Activated B cell treated with CpG ODN at 0.5 μM for 24 hours (primary cell): ENCODE results near the gene NLRP5. TPM values are rescaled to one million over a fixed set of nuclear protein-coding genes. Genes with fewer than 3 reads are reported as not detected.
"Not testable (repeated sequence)": the region's sequence is repeated elsewhere in the genome, so short reads cannot be mapped to it uniquely, and the experiment has no call there.

Experiments
- ATAC-seq: fragments of 200-7000 bp; cut with Tn5 transposase; one replicate; pipeline ENCODE4 v1.10.0; 2021; ENCODE audit warnings: low read depth, mild to moderate bottlenecking, moderate library complexity
- CTCF ChIA-PET: fragments of 350-600 bp; sonication (Branson Sonifier 250); formaldehyde crosslinking; loops from one replicate; lab custom pipeline; 2021; ENCODE audit warnings: antibody characterized with exemption; lab: Charles Lee
- POLR2A ChIA-PET: fragments of 350-600 bp; sonication (Branson Sonifier 250); formaldehyde crosslinking; loops from one replicate; lab custom pipeline; 2021; ENCODE audit warnings: antibody characterized with exemption; lab: Charles Lee
- DNase-seq: peaks from one replicate; pipeline ENCODE4 v3.0.0; 2022
- H3K27ac Mint-ChIP-seq: one replicate; pipeline ENCODE4 v1.8.0; 2020; ENCODE audit warnings: mixed read lengths
- H3K27me3 Mint-ChIP-seq: one replicate; pipeline ENCODE4 v1.8.0; 2021; ENCODE audit warnings: mixed read lengths
- H3K36me3 Mint-ChIP-seq: one replicate; pipeline ENCODE4 v1.8.0; 2021; ENCODE audit warnings: low read depth, mixed read lengths
- H3K4me1 Mint-ChIP-seq: one replicate; pipeline ENCODE4 v1.8.0; 2021; ENCODE audit warnings: mixed read lengths
- H3K4me3 Mint-ChIP-seq: one replicate; pipeline ENCODE4 v1.8.0; 2020; ENCODE audit warnings: mild to moderate bottlenecking, mixed read lengths
- H3K9me3 Mint-ChIP-seq: one replicate; pipeline ENCODE4 v1.8.0; 2020; ENCODE audit warnings: mixed read lengths
- CTCF ChIP-seq: fragments of 200-600 bp; IDR thresholded peaks from one replicate; pipeline ENCODE4 v1.8.0; 2022; ENCODE audit warnings: antibody characterized with exemption, mild to moderate bottlenecking
- intact Hi-C: fragments of 100-400 bp; cut with micrococcal nuclease; formaldehyde crosslinking; loops from one replicate; pipeline ENCODE4 v1.15.1; 2024
- total RNA-seq: library from RNA; stranded (reverse); gene quantifications from 2 replicates; pipeline ENCODE4 v1.2.3, GENCODE V29; 2022

NLRP5 gene
- total RNA-seq, 1 donor from 2014 or later = not detected

- CTCF ChIA-PET = no interaction called here
- peaks cover 3% of the 10 kb centered on the region for H3K4me1 Mint-ChIP-seq
- DNase-seq (no peak), ATAC-seq (no peak)
- no peaks in the 10 kb centered on the region for H3K27me3 Mint-ChIP-seq
- peaks cover 61% of the 10 kb centered on the region for H3K36me3 Mint-ChIP-seq
- intact Hi-C loops = no loop called here
- no peak overlapping the region for H3K4me3 Mint-ChIP-seq
- no peaks in the 10 kb centered on the region for H3K9me3 Mint-ChIP-seq
- POLR2A ChIA-PET = no interaction called here
- no peak overlapping the region for H3K27ac Mint-ChIP-seq
- no peak for TF ChIP-seq CTCF
These were observed 111.2 kb downstream of the NLRP5 start for GRCh38 chr19:56097776-56098175.

- H3K9me3 Mint-ChIP-seq, CTCF ChIA-PET, H3K4me1 Mint-ChIP-seq, H3K27me3 Mint-ChIP-seq, H3K4me3 Mint-ChIP-seq, POLR2A ChIA-PET, DNase-seq, intact Hi-C loops, H3K27ac Mint-ChIP-seq, ATAC-seq: not testable (repeated sequence)
- peaks cover 56% of the 10 kb centered on the region for H3K36me3 Mint-ChIP-seq
These were observed 111.7 kb downstream of the NLRP5 start for GRCh38 chr19:56098237-56098636.

GRCh38 chr19:56098731-56099568 is 112.4 kb downstream of the NLRP5 start:
- ChIA-PET POLR2A (no interaction called here), CTCF (no interaction called here)
- Mint-ChIP-seq H3K4me1 (peaks cover 3% of the 10 kb centered on the region), H3K27me3 (no peaks in the 10 kb centered on the region), H3K27ac (no peak overlapping the region), H3K4me3 (no peak overlapping the region), H3K36me3 (peaks cover 49% of the 10 kb centered on the region), H3K9me3 (no peaks in the 10 kb centered on the region)
- no peak for TF ChIP-seq CTCF
- ATAC-seq = no peak
- intact Hi-C loops = no loop called here
- DNase-seq = no peak

- peaks cover 42% of the 10 kb centered on the region for H3K36me3 Mint-ChIP-seq
- ATAC-seq (no peak), DNase-seq (no peak)
- no peaks in the 10 kb centered on the region for H3K27me3 Mint-ChIP-seq
- intact Hi-C loops = no loop called here
- no peak overlapping the region for H3K4me3 Mint-ChIP-seq
- ChIA-PET CTCF (no interaction called here), POLR2A (no interaction called here)
- no peak for TF ChIP-seq CTCF
- H3K27ac Mint-ChIP-seq = no peak overlapping the region
- no peaks in the 10 kb centered on the region for H3K9me3 Mint-ChIP-seq
- H3K4me1 Mint-ChIP-seq = peaks cover 8% of the 10 kb centered on the region
These were observed 113.3 kb downstream of the NLRP5 start for GRCh38 chr19:56099638-56100539.

GRCh38 chr19:56101095-56101494 is 114.5 kb downstream of the NLRP5 start:
- DNase-seq = no peak
- ChIA-PET POLR2A (interaction anchor here (0.7 kb wide), 1 partner anchor 213 kb away, joined by 3 read pairs; no protein-coding TSS in a partner anchor), CTCF (no interaction called here)
- no peak overlapping the region for H3K27ac Mint-ChIP-seq
- peaks cover 38% of the 10 kb centered on the region for H3K36me3 Mint-ChIP-seq
- peaks cover 18% of the 10 kb centered on the region for H3K4me1 Mint-ChIP-seq
- no peak for ATAC-seq
- no peaks in the 10 kb centered on the region for H3K27me3 Mint-ChIP-seq
- TF ChIP-seq CTCF = no peak
- intact Hi-C loops = no loop called here
- no peaks in the 10 kb centered on the region for H3K9me3 Mint-ChIP-seq
- no peak overlapping the region for H3K4me3 Mint-ChIP-seq
